SK-N-SH (cell line): ENCODE results near the gene PPFIBP2. TPM values are rescaled to one million over a fixed set of nuclear protein-coding genes. Genes with fewer than 3 reads are reported as not detected.

Experiments
- CTCF ChIA-PET: fragments of 300-600, 350-600 bp; formaldehyde crosslinking; extraction: SDS; loops from one replicate; lab custom pipeline; 2021; lab: Yijun Ruan, JAX
- POLR2A ChIA-PET: fragments of 350-600 bp; sonication (Branson Sonifier 250); formaldehyde crosslinking; extraction: SDS; loops from one replicate; lab custom pipeline; 2020; ENCODE audit warnings: antibody characterized with exemption, inconsistent platforms; lab: Yijun Ruan, JAX
- DNase-seq: peaks from one replicate; pipeline ENCODE4 v3.0.0; 2012
- H2AFZ ChIP-seq: fragments of 200-600 bp; sonication (generic); 2 replicates; pipeline ENCODE4 v1.8.1; 2016; ENCODE audit warnings: antibody characterized with exemption, mild to moderate bottlenecking, low read depth
- H3F3A ChIP-seq: fragments of 200-600 bp; sonication (generic); replicated peaks from 2 replicates; pipeline ENCODE3; 2016; ENCODE audit warnings: antibody characterized with exemption, mild to moderate bottlenecking; ENCODE audit not compliant: insufficient read depth
- H3K27ac ChIP-seq, 2 experiments: fragments of 200-500 bp in 1 of 2; fragments of 200-600 bp in 1 of 2; sonication (Bioruptor generic) in 1 of 2; sonication (generic), shearing (Covaris generic) in 1 of 2; 2 replicates each; pipeline versions ENCODE4 v1.5.1 to v1.6.1; 2014 to 2016; ENCODE audit warnings: low read depth in 2 of 2, inconsistent platforms in 1 of 2, low read length in 1 of 2, mild to moderate bottlenecking in 1 of 2, mixed read lengths in 1 of 2
- H3K27me3 ChIP-seq: fragments of 200-600 bp; sonication (generic), shearing (Covaris generic); 2 replicates; pipeline ENCODE4 v1.6.1; 2016; ENCODE audit warnings: mixed run types; ENCODE audit not compliant: insufficient read depth
- H3K36me3 ChIP-seq, 2 experiments: fragments of 200-500 bp in 1 of 2; fragments of 200-600 bp in 1 of 2; sonication (Bioruptor generic) in 1 of 2; sonication (generic) in 1 of 2; replicated peaks in 1 of 2; 2 replicates each; pipeline versions ENCODE3 to v1.5.1; 2014 to 2016; ENCODE audit warnings: low read length in 1 of 2, mild to moderate bottlenecking in 1 of 2; ENCODE audit not compliant: insufficient read depth in 2 of 2, control insufficient read depth in 1 of 2
- H3K4me1 ChIP-seq, 2 experiments: fragments of 200-500 bp in 1 of 2; fragments of 200-600 bp in 1 of 2; sonication (Bioruptor generic) in 1 of 2; sonication (generic), shearing (Covaris generic) in 1 of 2; 2 replicates each; pipeline versions ENCODE4 v1.5.1 to v1.6.1; 2014 to 2016; ENCODE audit warnings: low read depth in 1 of 2, low read length in 1 of 2, mixed run types in 1 of 2; ENCODE audit not compliant: insufficient read depth in 2 of 2, control insufficient read depth in 1 of 2
- H3K4me2 ChIP-seq: fragments of 200-600 bp; sonication (generic), shearing (Covaris generic); 2 replicates; pipeline ENCODE4 v1.6.1; 2017; ENCODE audit warnings: mixed run types
- H3K4me3 ChIP-seq, 2 experiments: fragments of 200-500 bp in 1 of 2; fragments of 200-600 bp in 1 of 2; sonication (Bioruptor generic) in 1 of 2; sonication (generic), shearing (Covaris generic) in 1 of 2; 2 replicates each; pipeline versions ENCODE4 v1.5.1 to v1.8.1; 2014 to 2016; ENCODE audit warnings: low read depth in 2 of 2, inconsistent platforms in 1 of 2, low read length in 1 of 2, mild to moderate bottlenecking in 1 of 2, mixed read lengths in 1 of 2, moderate library complexity in 1 of 2
- H3K79me2 ChIP-seq: fragments of 200-600 bp; sonication (generic); 2 replicates; pipeline ENCODE4 v1.8.1; 2017; ENCODE audit warnings: mild to moderate bottlenecking; ENCODE audit not compliant: insufficient read depth
- H3K9ac ChIP-seq: fragments of 200-600 bp; sonication (generic); 2 replicates; pipeline ENCODE4 v1.6.1; 2017; ENCODE audit warnings: mixed run types
- H3K9me2 ChIP-seq: fragments of 200-600 bp; sonication (generic); 2 replicates; pipeline ENCODE4 v1.6.1; 2017; ENCODE audit warnings: mixed run types
- H3K9me3 ChIP-seq: fragments of 200-600 bp; sonication (generic); 2 replicates; pipeline ENCODE4 v1.6.1; 2017; ENCODE audit warnings: mixed run types, mild to moderate bottlenecking, moderate library complexity
- H4K20me1 ChIP-seq: fragments of 200-600 bp; sonication (generic); 2 replicates; pipeline ENCODE4 v1.6.1; 2017; ENCODE audit warnings: mild to moderate bottlenecking, mixed run types; ENCODE audit not compliant: insufficient read depth
- CHD2 ChIP-seq: fragments of 150-350 bp; IDR thresholded peaks from 2 replicates; pipeline ENCODE4 v1.6.1; 2018; ENCODE audit warnings: low read length; ENCODE audit not compliant: partially characterized antibody
- EP300 ChIP-seq, 2 experiments: IDR thresholded peaks; 2 replicates each; pipeline versions ENCODE4 v1.4.0 to v1.6.1; 2012; ENCODE audit warnings: borderline replicate concordance in 1 of 2, low read depth in 1 of 2, low read length in 1 of 2
- FOSL2 ChIP-seq: IDR thresholded peaks from 2 replicates; pipeline ENCODE4 v1.4.0; 2012; ENCODE audit warnings: low read depth, mild to moderate bottlenecking, moderate library complexity, borderline replicate concordance
- FOXJ3 ChIP-seq: sonication (generic); formaldehyde crosslinking; IDR thresholded peaks from 2 replicates; pipeline ENCODE4 v1.5.1; 2020; ENCODE audit warnings: mild to moderate bottlenecking, missing genetic modification reagents
- IRF3 ChIP-seq: fragments of 150-350 bp; IDR thresholded peaks from 2 replicates; pipeline ENCODE4 v1.6.1; 2016; ENCODE audit warnings: mild to moderate bottlenecking, low read depth, low read length
- JUND ChIP-seq: IDR thresholded peaks from 2 replicates; pipeline ENCODE4 v1.4.0; 2012
- MEF2A ChIP-seq: IDR thresholded peaks from 2 replicates; pipeline ENCODE4 v1.4.0; 2012; ENCODE audit warnings: low read depth, borderline replicate concordance
- NRF1 ChIP-seq: IDR thresholded peaks from 2 replicates; pipeline ENCODE4 v1.6.1; 2012; ENCODE audit warnings: low read depth, mild to moderate bottlenecking, low read length
- PBX3 ChIP-seq: IDR thresholded peaks from 2 replicates; pipeline ENCODE4; 2012
- POLR2AphosphoS5 ChIP-seq: IDR thresholded peaks from 2 replicates; pipeline ENCODE4 v1.6.1; 2012; ENCODE audit warnings: low read depth, low read length
- RAD21 ChIP-seq: IDR thresholded peaks from 2 replicates; pipeline ENCODE4 v1.6.1; 2012; ENCODE audit warnings: mild to moderate bottlenecking, low read length
- RCOR1 ChIP-seq: fragments of 150-350 bp; IDR thresholded peaks from 2 replicates; pipeline ENCODE4 v1.6.1; 2017; ENCODE audit warnings: antibody characterized with exemption, low read length
- SIN3A ChIP-seq: IDR thresholded peaks from 2 replicates; pipeline ENCODE4 v1.6.1; 2012; ENCODE audit warnings: low read depth, mild to moderate bottlenecking, low read length, moderate library complexity, borderline replicate concordance
- SMC3 ChIP-seq: IDR thresholded peaks from 2 replicates; pipeline ENCODE4 v1.6.1; 2012; ENCODE audit warnings: low read depth, low read length, improper control_type of control experiment
- TCF12 ChIP-seq: IDR thresholded peaks from 2 replicates; pipeline ENCODE4 v1.4.0; 2012
- TEAD4 ChIP-seq: IDR thresholded peaks from 2 replicates; pipeline ENCODE4 v1.4.0; 2012; ENCODE audit warnings: mild to moderate bottlenecking, borderline replicate concordance; ENCODE audit not compliant: insufficient read depth
- USF1 ChIP-seq: IDR thresholded peaks from 2 replicates; pipeline ENCODE4 v1.4.0; 2012; ENCODE audit warnings: low read depth, borderline replicate concordance
- YY1 ChIP-seq: IDR thresholded peaks from 2 replicates; pipeline ENCODE4 v1.4.0; 2012; ENCODE audit warnings: low read depth, mild to moderate bottlenecking
- ZBTB33 ChIP-seq: IDR thresholded peaks from 2 replicates; pipeline ENCODE4 v1.4.0; 2012; ENCODE audit warnings: low read depth, borderline replicate concordance
- WGBS: methylation state at CpG from one replicate; pipeline ENCODE4 v1.1.6; 2017; ENCODE audit warnings: low lambda C conversion rate; 5-methylcytosine and 5-hydroxymethylcytosine counted together
- polyA plus RNA-seq, 3 experiments: library from polyadenylated mRNA; depleted of rRNA; stranded (reverse); fragments of >200 nt; gene quantifications; 2 replicates each; pipeline ENCODE4 v1.2.3, GENCODE V29; 2012

PPFIBP2 gene
- polyA plus RNA-seq, 1 of the 3 experiments (the other 2 are of a cell fraction), result 0.67 TPM

- DNase-seq, result no peak
- CTCF ChIA-PET, result interaction anchor here (0.7 to 3.5 kb wide), 4 partner anchors 13 to 900 kb away, joined by 3 to 18 read pairs (median 3); no protein-coding TSS in a partner anchor
- WGBS, result 45% methylated on average over 7 of the region's 7 CpGs
- Histone ChIP-seq H3K27me3 (no peaks in the 10 kb centered on the region), H3K9me2 (no peaks in the 10 kb centered on the region), H3K4me1 (peaks cover 0 to 4% of the 10 kb centered on the region in 2 experiments; a peak in 1 of 4 replicates), H3K36me3 (peaks cover 0 to 2% of the 10 kb centered on the region in 2 experiments), H3K9me3 (no peaks in the 10 kb centered on the region), H3F3A (peaks cover 8% of the 10 kb centered on the region), H3K9ac (no peak overlapping the region; the same call in 1 of the 2 replicates), H2AFZ (no peak overlapping the region; the same call in 1 of the 2 replicates), H3K4me2 (peak overlapping the region; percentile 26; the same call in 1 of the 2 replicates), H3K27ac (peak overlapping the region in 1 of 2 experiments; percentile 66; a peak in 2 of 4 replicates), H4K20me1 (no peaks in the 10 kb centered on the region), H3K79me2 (no peaks in the 10 kb centered on the region), H3K4me3 (no peak overlapping the region)
- TF ChIP-seq PBX3, result peak; percentile 25; the same call in 1 of the 2 replicates
- no peak for TF ChIP-seq SIN3A
- TF ChIP-seq TCF12, result peak; percentile 62; the same call in 1 of the 2 replicates
- 0 out of 2 replicates have a peak, but pooled peaks have one; percentile 25 for TF ChIP-seq JUND
- TF ChIP-seq FOSL2, result peak; percentile 65; the same call in 1 of the 2 replicates
- POLR2A ChIA-PET, result no interaction called here
Measured at GRCh38 chr11:7637447-7638157, 123.8 kb downstream of the PPFIBP2 start.

GRCh38 chr11:7638710-7639642 is 125.2 kb downstream of the PPFIBP2 start:
- no peaks in the 10 kb centered on the region for H3K79me2 ChIP-seq
- no peak overlapping the region for H2AFZ ChIP-seq
- no peaks in the 10 kb centered on the region for H3K9me3 ChIP-seq
- no peak overlapping the region for H3K9ac ChIP-seq
- TF ChIP-seq SIN3A (no peak), MEF2A (no peak), FOXJ3 (CRISPR knock-in tag) (no peak), POLR2AphosphoS5 (no peak), FOSL2 (no peak), ZBTB33 (no peak), RCOR1 (no peak), NRF1 (no peak), EP300 (IDR thresholded peaks at IDR 0.05; ENCODE audit: borderline replicate concordance in 1 of 2, low read depth in 1 of 2, low read length in 1 of 2) (no peak), YY1 (no peak), SMC3 (no peak), CHD2 (no peak), USF1 (no peak), RAD21 (no peak), TEAD4 (no peak), IRF3 (no peak)
- no peak overlapping the region for H3K4me2 ChIP-seq
- no peaks in the 10 kb centered on the region for H4K20me1 ChIP-seq
- WGBS, result 68% methylated on average over 5 of the region's 5 CpGs
- no peaks in the 10 kb centered on the region for H3K27me3 ChIP-seq
- H3K4me3 ChIP-seq, result no peak overlapping the region
- ChIA-PET POLR2A (no interaction called here), CTCF (interaction anchor here (0.8 to 3.5 kb wide), 8 partner anchors 9 to 67 kb away, joined by 3 to 18 read pairs (median 4); no protein-coding TSS in a partner anchor)
- H3K4me1 ChIP-seq, result peaks cover 0 to 4% of the 10 kb centered on the region in 2 experiments; a peak in 1 of 4 replicates
- no peak overlapping the region for H3K27ac ChIP-seq
- no peak for DNase-seq
- no peaks in the 10 kb centered on the region for H3K36me3 ChIP-seq
- H3K9me2 ChIP-seq, result no peaks in the 10 kb centered on the region
- peaks cover 8% of the 10 kb centered on the region for H3F3A ChIP-seq
